Measurements from ENCODE around the gene UTP4. TPM values are rescaled to one million over a fixed set of nuclear protein-coding genes. Genes with fewer than 3 reads are reported as not detected.
"Not testable (repeated sequence)": the region's sequence is repeated elsewhere in the genome, so short reads cannot be mapped to it uniquely, and the experiment has no call there.

UTP4 gene
- polyA plus RNA-seq, 4 donors = 37.3 to 63.4 (median 56.7) TPM

GRCh38 chr16:69109486-69110270, 22.8 kb upstream of the UTP4 start:
- no peak for DNase-seq (ENCODE audit: low read depth in 4 of 4, low spot score in 3 of 4)

GRCh38 chr16:69110406-69110805, 22.0 kb upstream of the UTP4 start:
- no peak for DNase-seq (ENCODE audit: low read depth in 4 of 4, low spot score in 3 of 4)

- DNase-seq (ENCODE audit: low read depth in 4 of 4, low spot score in 3 of 4) = no peak
Measured at GRCh38 chr16:69111216-69111875, 21.1 kb upstream of the UTP4 start.

GRCh38 chr16:69111876-69112230, 20.6 kb upstream of the UTP4 start:
- no peak for DNase-seq (ENCODE audit: low read depth in 4 of 4, low spot score in 3 of 4)

DNA sequence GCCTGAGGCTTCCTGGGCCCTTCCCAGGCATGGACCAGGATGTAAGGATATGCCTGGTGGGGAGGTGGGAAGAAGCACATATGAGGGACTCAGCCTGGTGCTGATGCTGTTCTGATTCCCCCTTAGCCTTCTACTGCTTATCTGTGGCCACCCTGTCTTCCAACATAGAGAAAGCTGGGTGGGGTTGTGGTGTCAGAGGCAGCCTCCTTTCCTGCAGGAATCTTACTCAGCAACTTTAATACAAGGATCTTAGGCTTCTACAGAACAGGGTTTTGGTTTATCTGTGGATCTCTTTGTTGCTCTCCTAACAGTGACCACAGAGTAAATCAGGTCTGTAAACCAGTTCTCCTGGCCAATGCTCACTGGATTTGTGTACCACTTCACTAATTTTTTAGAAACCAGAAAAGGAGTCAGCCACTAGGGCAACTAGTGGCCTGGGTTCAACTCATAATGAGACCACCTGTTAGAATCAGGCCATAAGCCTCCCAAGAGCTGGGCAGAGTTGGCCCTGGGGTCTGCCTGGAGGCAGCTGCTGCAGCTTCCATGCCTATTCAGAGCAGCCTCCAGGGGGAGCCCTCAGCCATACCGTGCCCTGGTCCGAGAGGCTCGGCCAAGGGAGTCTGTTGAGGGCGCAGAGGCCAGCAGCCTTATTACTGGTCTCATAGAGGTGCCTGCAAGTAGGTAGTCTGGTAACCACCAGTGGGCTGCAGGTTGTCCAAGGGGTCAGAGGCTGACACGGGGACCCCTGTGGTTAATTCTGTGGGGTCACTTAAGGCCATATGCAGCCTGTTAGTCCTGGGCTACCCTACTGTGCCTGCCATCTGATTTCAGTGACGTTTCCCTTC, 19.9 kb upstream of the UTP4 start:
- DNase-seq (ENCODE audit: low read depth in 4 of 4, low spot score in 3 of 4) = no peak

GRCh38 chr16:69113216-69113615, 19.2 kb upstream of the UTP4 start:
- no peak for DNase-seq (ENCODE audit: low read depth in 4 of 4, low spot score in 3 of 4)

DNA sequence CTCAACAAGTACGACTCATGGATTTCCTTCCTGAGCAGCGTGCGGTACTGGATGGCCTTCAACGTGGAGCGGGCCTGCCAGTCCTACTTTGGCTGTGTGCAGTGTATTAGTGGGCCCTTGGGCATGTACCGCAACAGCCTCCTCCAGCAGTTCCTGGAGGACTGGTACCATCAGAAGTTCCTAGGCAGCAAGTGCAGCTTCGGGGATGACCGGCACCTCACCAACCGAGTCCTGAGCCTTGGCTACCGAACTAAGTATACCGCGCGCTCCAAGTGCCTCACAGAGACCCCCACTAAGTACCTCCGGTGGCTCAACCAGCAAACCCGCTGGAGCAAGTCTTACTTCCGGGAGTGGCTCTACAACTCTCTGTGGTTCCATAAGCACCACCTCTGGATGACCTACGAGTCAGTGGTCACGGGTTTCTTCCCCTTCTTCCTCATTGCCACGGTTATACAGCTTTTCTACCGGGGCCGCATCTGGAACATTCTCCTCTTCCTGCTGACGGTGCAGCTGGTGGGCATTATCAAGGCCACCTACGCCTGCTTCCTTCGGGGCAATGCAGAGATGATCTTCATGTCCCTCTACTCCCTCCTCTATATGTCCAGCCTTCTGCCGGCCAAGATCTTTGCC, 18.0 kb upstream of the UTP4 start:
- DNase-seq (ENCODE audit: low read depth in 4 of 4, low spot score in 3 of 4) = no peak

GRCh38 chr16:69114976-69115355, 17.5 kb upstream of the UTP4 start:
- no peak for DNase-seq (ENCODE audit: low read depth in 4 of 4, low spot score in 3 of 4)

DNA sequence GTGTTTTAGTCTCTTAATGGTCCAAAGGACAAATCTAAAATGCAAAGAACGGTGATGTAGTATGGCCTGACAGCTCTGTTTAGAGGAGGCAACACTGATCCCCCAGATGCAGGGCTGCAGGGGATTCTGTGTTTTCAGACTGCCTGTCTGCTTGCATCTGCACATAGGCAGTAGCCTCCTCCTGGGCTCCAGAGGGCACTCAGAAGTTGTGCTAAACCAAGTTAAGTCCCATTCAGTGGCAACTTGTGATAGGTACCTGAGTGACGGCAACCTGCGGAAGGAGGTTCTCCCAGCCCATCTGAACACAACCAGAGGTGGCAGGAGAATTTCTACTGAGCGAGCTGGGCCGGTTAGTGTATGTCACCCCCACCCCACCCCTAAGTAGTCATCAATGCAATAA, 17.1 kb upstream of the UTP4 start:
- no peak for DNase-seq (ENCODE audit: low read depth in 4 of 4, low spot score in 3 of 4)

- no peak for DNase-seq (ENCODE audit: low read depth in 4 of 4, low spot score in 3 of 4)
Measured at GRCh38 chr16:69115837-69116236, 16.6 kb upstream of the UTP4 start.

DNA sequence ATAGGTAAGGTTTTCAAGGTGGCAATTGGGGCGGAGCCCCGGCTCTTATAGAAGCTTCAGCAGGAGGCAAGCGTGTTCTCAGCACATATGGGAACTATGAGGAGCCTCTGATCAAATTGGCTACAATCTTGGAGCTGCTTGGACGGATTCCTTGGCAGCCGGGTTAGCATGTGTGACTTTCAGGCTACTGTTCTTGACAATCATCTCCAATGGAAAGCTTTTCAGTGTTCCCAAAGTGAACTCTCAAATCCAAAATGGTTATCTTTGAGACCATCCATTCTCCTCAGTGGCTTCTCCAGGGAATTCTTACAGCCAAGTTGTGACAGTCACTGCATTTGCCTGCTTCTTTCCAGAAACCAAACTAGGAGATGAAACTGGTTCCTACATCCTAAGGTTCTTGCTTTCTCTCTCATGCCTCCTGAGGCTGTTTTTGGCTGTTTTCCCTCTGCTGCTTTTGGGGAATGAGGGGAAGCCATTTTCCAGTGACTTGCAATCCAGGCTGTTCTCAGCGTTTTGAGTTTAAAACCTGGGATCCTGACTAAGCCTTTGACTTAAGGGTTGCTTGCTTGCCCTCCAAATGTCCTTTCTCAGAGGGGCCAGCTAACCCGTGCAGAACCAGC, 16.1 kb upstream of the UTP4 start:
- no peak for DNase-seq (ENCODE audit: low read depth in 4 of 4, low spot score in 3 of 4)

DNA sequence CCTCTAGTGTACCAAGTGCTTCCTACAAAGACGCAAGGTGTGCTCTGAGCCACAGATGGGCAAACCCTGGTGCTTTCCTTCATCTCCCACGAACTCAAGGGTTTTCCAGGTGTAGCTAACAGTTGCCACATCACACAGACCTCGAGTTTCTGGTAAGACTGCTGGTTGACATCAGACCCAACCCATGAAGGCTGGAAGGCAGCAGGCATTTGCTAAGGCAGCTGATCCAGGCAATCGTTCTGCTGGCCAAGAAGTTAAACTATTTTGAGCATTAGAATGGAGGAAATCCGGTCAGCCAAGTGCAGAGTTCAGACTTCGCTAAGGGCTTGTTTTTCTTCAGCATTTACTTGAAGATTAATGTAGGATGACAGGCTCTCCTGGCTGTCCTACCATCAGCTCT, 15.5 kb upstream of the UTP4 start:
- DNase-seq (ENCODE audit: low read depth in 4 of 4, low spot score in 3 of 4) = no peak

GRCh38 chr16:69118468-69118867, 14.0 kb upstream of the UTP4 start:
- no peak for DNase-seq (ENCODE audit: low read depth in 4 of 4, low spot score in 3 of 4)

DNA sequence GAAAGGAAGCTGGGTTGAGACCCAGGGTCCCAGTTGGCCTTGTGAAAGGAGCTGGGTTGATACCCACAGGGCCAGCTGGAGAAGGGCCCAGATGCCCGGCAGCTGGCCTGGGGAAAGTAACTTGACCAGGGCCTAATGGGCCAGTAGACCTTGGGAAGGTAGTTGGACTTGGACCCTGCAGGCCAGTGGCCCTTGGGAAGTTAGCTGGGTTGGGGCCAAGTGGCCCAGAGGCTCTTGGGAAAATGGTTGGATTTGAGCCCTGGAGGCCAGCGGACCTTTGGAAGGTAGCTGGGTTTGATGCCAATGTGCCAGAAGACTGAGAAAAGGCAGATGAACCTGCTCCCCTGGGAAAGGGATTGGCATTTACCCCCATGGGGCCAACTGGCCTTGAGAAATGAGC, 13.5 kb upstream of the UTP4 start:
- DNase-seq (ENCODE audit: low read depth in 4 of 4, low spot score in 3 of 4) = no peak

GRCh38 chr16:69119536-69119935, 12.9 kb upstream of the UTP4 start:
- DNase-seq (ENCODE audit: low read depth in 4 of 4, low spot score in 3 of 4) = no peak

DNA sequence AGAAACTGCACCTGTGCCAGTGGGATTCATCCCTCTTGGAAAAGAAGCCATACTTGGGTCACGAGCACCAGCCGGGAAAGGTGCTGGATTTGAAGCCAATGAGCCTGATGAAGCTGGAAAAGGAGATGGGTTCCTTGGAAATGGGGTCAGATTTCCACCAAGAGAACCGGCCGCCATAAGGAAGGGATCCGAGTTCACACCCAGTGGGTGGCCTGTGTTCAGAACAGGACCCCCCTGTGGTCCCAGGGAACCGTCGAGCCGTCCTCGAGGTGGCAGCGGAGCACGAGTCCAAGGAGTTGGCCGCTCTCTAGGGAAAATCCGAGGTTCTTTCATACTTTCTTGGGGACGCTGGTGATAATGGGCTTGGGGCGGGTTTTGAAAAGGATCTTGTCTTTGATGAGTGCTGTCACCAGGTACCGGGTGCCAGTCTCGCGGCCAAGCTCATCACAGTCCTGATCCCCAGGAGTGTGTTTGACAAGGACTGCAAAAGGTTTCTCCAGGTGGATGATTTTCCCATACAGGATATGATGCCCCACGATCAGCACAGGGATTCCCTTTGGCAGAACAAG, 12.3 kb upstream of the UTP4 start:
- DNase-seq (ENCODE audit: low read depth in 4 of 4, low spot score in 3 of 4) = no peak

DNA sequence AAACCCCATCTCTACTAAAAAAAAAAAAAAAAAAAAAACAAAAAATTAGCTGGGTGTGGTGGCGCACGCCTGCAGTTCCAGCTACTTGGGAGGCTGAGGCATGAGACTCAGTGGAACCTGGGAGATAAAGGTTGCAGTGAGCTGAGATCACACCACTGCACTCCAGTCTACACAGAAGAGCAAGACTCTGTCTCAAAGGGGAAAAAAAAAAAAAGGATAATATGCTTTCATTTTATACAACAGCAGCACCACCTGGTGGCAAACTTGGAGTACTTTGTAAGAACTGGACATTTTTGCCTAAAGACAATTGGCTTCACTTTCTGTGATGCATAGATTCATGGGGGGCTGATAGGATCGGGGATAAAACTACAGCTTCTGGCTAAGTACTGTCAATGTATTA, 8.5 kb upstream of the UTP4 start:
- DNase-seq (ENCODE audit: low read depth in 4 of 4, low spot score in 3 of 4) = no peak

DNA sequence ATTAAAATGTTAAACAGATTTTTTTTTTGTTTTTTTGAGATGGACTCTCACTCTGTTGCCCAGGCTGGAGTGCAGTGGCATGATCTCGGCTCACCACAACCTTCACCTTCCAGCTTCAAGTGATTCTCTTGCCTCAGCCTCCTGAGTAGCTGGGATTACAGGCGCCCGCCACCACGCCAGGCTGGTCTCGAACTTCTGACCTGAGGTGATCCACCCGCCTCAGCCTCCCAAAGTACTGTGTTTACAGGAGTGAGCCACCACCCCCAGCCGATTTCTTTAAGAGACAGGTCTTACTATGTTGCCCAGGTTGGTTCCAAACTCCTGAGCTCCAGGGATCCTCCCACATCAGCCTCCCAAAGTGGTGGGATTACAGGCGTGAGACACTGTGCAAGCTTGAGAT, 8.0 kb upstream of the UTP4 start:
- DNase-seq (ENCODE audit: low read depth in 4 of 4, low spot score in 3 of 4) = not testable (repeated sequence)

DNA sequence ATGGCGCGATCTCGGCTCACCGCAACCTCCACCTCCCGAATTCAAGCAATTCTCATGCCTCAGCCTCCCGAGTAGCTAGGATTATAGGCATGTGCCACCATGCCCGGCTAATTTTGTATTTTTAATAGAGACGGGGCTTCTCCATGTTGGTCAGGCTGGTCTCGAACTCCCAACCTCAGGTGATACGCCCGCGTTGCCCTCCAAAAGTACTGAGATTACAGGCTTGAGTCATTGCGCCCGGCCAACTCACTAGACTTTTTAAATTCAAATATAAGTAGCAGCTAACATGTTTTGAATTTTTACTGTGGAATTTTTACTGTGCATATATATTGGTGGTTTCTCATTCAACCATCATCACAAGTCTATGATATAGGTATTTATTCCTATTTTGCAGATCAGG, 7.5 kb upstream of the UTP4 start:
- DNase-seq (ENCODE audit: low read depth in 4 of 4, low spot score in 3 of 4) = not testable (repeated sequence)

- DNase-seq (ENCODE audit: low read depth in 4 of 4, low spot score in 3 of 4) = no peak
Measured at GRCh38 chr16:69126221-69126620, 6.2 kb upstream of the UTP4 start.

Data from left renal pelvis (tissue), 4 donors.